ENCODE results near the gene ZNF266. TPM values are rescaled to one million over a fixed set of nuclear protein-coding genes. Genes with fewer than 3 reads are reported as not detected.

ZNF266 gene
- total RNA-seq, 3 donors from 2014 or later (not counting 1 experiment from before 2014, with no cell fraction given), result 89.9 to 108 (median 104) TPM

- H3K36me3 Mint-ChIP-seq, result peaks cover 19% of the 10 kb centered on the region
- 92% methylated on average over 3 of the region's 7 CpGs for WGBS (ENCODE audit: insufficient coverage)
- TF ChIP-seq CTCF (IDR thresholded peaks at IDR 0.05), result no peak
- H3K4me3 ChIP-seq (ENCODE audit: low read length), result no peak overlapping the region
- no peaks in the 10 kb centered on the region for H3K27me3 ChIP-seq (ENCODE audit: control insufficient read depth, insufficient read depth, low read length)
- H3K9me3 ChIP-seq (ENCODE audit: control insufficient read depth, insufficient read depth, low read length), result peaks cover 45% of the 10 kb centered on the region
- no peak overlapping the region for H3K27ac ChIP-seq (ENCODE audit: low read length)
- no peak overlapping the region for H3K27ac Mint-ChIP-seq
- H3K27me3 Mint-ChIP-seq (ENCODE audit: low read depth in 2 of 2), result peaks cover 0 to 3% of the 10 kb centered on the region in 2 donors
- no peaks in the 10 kb centered on the region for H3K4me1 ChIP-seq (ENCODE audit: control insufficient read depth, insufficient read depth, low read length)
- intact Hi-C loops (cut with micrococcal nuclease), result no loop called here
- no peaks in the 10 kb centered on the region for H3K36me3 ChIP-seq (ENCODE audit: control insufficient read depth, insufficient read depth, low read length)
- ATAC-seq, result no peak
- H3K4me1 Mint-ChIP-seq, result no peaks in the 10 kb centered on the region
- H3K4me3 Mint-ChIP-seq, result no peak overlapping the region
- peaks cover 10 to 12% of the 10 kb centered on the region in 2 donors for H3K9me3 Mint-ChIP-seq
- DNase-seq, result no peak
Measured at GRCh38 chr19:9467161-9467560, 31.8 kb upstream of the ZNF266 start.

- Mint-ChIP-seq H3K27ac (no peak overlapping the region), H3K36me3 (peaks cover 27% of the 10 kb centered on the region), H3K9me3 (peaks cover 9 to 10% of the 10 kb centered on the region in 2 donors), H3K4me1 (no peaks in the 10 kb centered on the region), H3K4me3 (no peak overlapping the region), H3K27me3 (ENCODE audit: low read depth in 2 of 2) (no peaks in the 10 kb centered on the region)
- no peak for ATAC-seq
- Histone ChIP-seq H3K4me1 (ENCODE audit: control insufficient read depth, insufficient read depth, low read length) (no peaks in the 10 kb centered on the region), H3K27ac (ENCODE audit: low read length) (no peak overlapping the region), H3K27me3 (ENCODE audit: control insufficient read depth, insufficient read depth, low read length) (no peaks in the 10 kb centered on the region), H3K9me3 (ENCODE audit: control insufficient read depth, insufficient read depth, low read length) (peaks cover 59% of the 10 kb centered on the region), H3K36me3 (ENCODE audit: control insufficient read depth, insufficient read depth, low read length) (no peaks in the 10 kb centered on the region), H3K4me3 (ENCODE audit: low read length) (no peak overlapping the region)
- TF ChIP-seq CTCF (IDR thresholded peaks at IDR 0.05), result no peak
- intact Hi-C loops (cut with micrococcal nuclease), result no loop called here
- no peak for DNase-seq
- WGBS (ENCODE audit: insufficient coverage), result 88% methylated on average over 4 of the region's 4 CpGs
Measured at GRCh38 chr19:9461938-9462337, 26.6 kb upstream of the ZNF266 start.

GRCh38 chr19:9456018-9456689, 20.8 kb upstream of the ZNF266 start:
- 72% methylated on average over 11 of the region's 13 CpGs for WGBS (ENCODE audit: insufficient coverage)
- DNase-seq (no peak), ATAC-seq (no peak)
- Mint-ChIP-seq H3K9me3 (peaks cover 12 to 28% of the 10 kb centered on the region in 2 donors), H3K4me1 (peaks cover 0 to 5% of the 10 kb centered on the region in 2 donors), H3K36me3 (peaks cover 45% of the 10 kb centered on the region), H3K27ac (no peak overlapping the region), H3K4me3 (no peak overlapping the region), H3K27me3 (ENCODE audit: low read depth in 2 of 2) (no peaks in the 10 kb centered on the region)
- H3K4me1 ChIP-seq (ENCODE audit: control insufficient read depth, insufficient read depth, low read length), result no peaks in the 10 kb centered on the region
- H3K4me3 ChIP-seq (ENCODE audit: low read length), result no peak overlapping the region
- intact Hi-C loops (cut with micrococcal nuclease), result no loop called here
- no peaks in the 10 kb centered on the region for H3K36me3 ChIP-seq (ENCODE audit: control insufficient read depth, insufficient read depth, low read length)
- no peak overlapping the region for H3K27ac ChIP-seq (ENCODE audit: low read length)
- H3K9me3 ChIP-seq (ENCODE audit: control insufficient read depth, insufficient read depth, low read length), result peaks cover 51% of the 10 kb centered on the region
- no peaks in the 10 kb centered on the region for H3K27me3 ChIP-seq (ENCODE audit: control insufficient read depth, insufficient read depth, low read length)
- TF ChIP-seq CTCF (IDR thresholded peaks at IDR 0.05), result no peak

- H3K9me3 ChIP-seq (ENCODE audit: control insufficient read depth, insufficient read depth, low read length), result peaks cover 49% of the 10 kb centered on the region
- ATAC-seq (no peak), DNase-seq (no peak)
- H3K4me3 Mint-ChIP-seq, result no peak overlapping the region
- 87% methylated on average over 4 of the region's 4 CpGs for WGBS (ENCODE audit: insufficient coverage)
- H3K9me3 Mint-ChIP-seq, result peaks cover 13 to 27% of the 10 kb centered on the region in 2 donors
- no peaks in the 10 kb centered on the region for H3K27me3 Mint-ChIP-seq (ENCODE audit: low read depth in 2 of 2)
- no peaks in the 10 kb centered on the region for H3K36me3 ChIP-seq (ENCODE audit: control insufficient read depth, insufficient read depth, low read length)
- TF ChIP-seq CTCF (IDR thresholded peaks at IDR 0.05), result no peak
- no peak overlapping the region for H3K27ac Mint-ChIP-seq
- H3K4me1 ChIP-seq (ENCODE audit: control insufficient read depth, insufficient read depth, low read length), result no peaks in the 10 kb centered on the region
- peaks cover 39% of the 10 kb centered on the region for H3K36me3 Mint-ChIP-seq
- intact Hi-C loops (cut with micrococcal nuclease), result no loop called here
- no peak overlapping the region for H3K4me3 ChIP-seq (ENCODE audit: low read length)
- no peaks in the 10 kb centered on the region for H3K27me3 ChIP-seq (ENCODE audit: control insufficient read depth, insufficient read depth, low read length)
- H3K4me1 Mint-ChIP-seq, result peaks cover 0 to 5% of the 10 kb centered on the region in 2 donors
- H3K27ac ChIP-seq (ENCODE audit: low read length), result no peak overlapping the region
Measured at GRCh38 chr19:9453953-9454352, 18.6 kb upstream of the ZNF266 start.
